Sigmoid colon (tissue), 7 donors: Measurements from ENCODE around the gene ARHGAP6. TPM values are rescaled to one million over a fixed set of nuclear protein-coding genes. Genes with fewer than 3 reads are reported as not detected.

Experiments used
- DNase-seq: peaks from one replicate; pipeline ENCODE4 v3.0.0-alpha.2; 2019
- H3K27ac ChIP-seq, 4 donors: fragments of 200-600 bp; sonication (generic); one replicate each; pipeline ENCODE4 v1.5.1; 2016 to 2019; ENCODE audit warnings: mild to moderate bottlenecking in 1 of 4
- H3K27me3 ChIP-seq, 3 donors: fragments of 200-600 bp; sonication (generic); one replicate each; pipeline ENCODE4 v1.5.1; 2019; ENCODE audit warnings: mild to moderate bottlenecking in 1 of 3
- H3K36me3 ChIP-seq, 4 donors: fragments of 200-600 bp; sonication (generic); one replicate each; pipeline ENCODE4 v1.5.1; 2016 to 2019
- H3K4me1 ChIP-seq, 4 donors: fragments of 200-600 bp; sonication (generic); one replicate each; pipeline ENCODE4 v1.5.1; 2017 to 2019
- H3K4me3 ChIP-seq, 4 donors: fragments of 200-600 bp; sonication (generic); one replicate each; pipeline ENCODE4 v1.5.1; 2017 to 2019; ENCODE audit warnings: mild to moderate bottlenecking in 2 of 4, moderate library complexity in 1 of 4
- H3K9me3 ChIP-seq, 4 donors: fragments of 200-600 bp in 3 of 4; sonication (generic) in 3 of 4; one replicate each; pipeline versions ENCODE4 v1.5.1 to v1.6.1; 2013 to 2019
- CTCF ChIP-seq, 4 experiments: fragments of 450-650 bp in 3 of 4; fragments of 200-600 bp in 1 of 4; IDR thresholded peaks; one replicate each; pipeline ENCODE4 v1.5.1; 2016 to 2019; ENCODE audit warnings: antibody characterized with exemption in 4 of 4, mild to moderate bottlenecking in 3 of 4, moderate library complexity in 2 of 4
- EP300 ChIP-seq, 4 donors: sonication (generic); formaldehyde crosslinking; IDR thresholded peaks; one replicate each; pipeline ENCODE4 v1.6.1; 2017; ENCODE audit warnings: antibody characterized with exemption in 4 of 4
- POLR2A ChIP-seq, 2 donors: fragments of 450-650 bp; IDR thresholded peaks; one replicate each; pipeline ENCODE4 v1.6.1; 2016; ENCODE audit warnings: antibody characterized with exemption in 2 of 2, mild to moderate bottlenecking in 2 of 2, moderate library complexity in 2 of 2
- POLR2AphosphoS5 ChIP-seq, 4 donors: sonication (generic); formaldehyde crosslinking; IDR thresholded peaks; one replicate each; pipeline ENCODE4 v1.6.1; 2017; ENCODE audit warnings: antibody characterized with exemption in 4 of 4
- WGBS, 2 donors: extraction: QIAGEN DNeasy Blood & Tissue Kit; methylation state at CpG; one replicate each; pipeline ENCODE4 v1.1.7; 2013; 5-methylcytosine and 5-hydroxymethylcytosine counted together
- intact Hi-C: fragments of 100-400 bp; cut with DNase I; formaldehyde crosslinking; loops from one replicate; pipeline ENCODE4 v1.15.1; 2023
- polyA plus RNA-seq, 3 donors: library from polyadenylated mRNA; stranded (reverse); fragments of 200-250 nt; gene quantifications; one replicate each; pipeline ENCODE4 v1.2.3, GENCODE V29; 2013
- total RNA-seq, 4 donors: library from RNA; depleted of rRNA; stranded (reverse); fragments of >200 nt; gene quantifications; one replicate each; pipeline ENCODE4 v1.1.0, GENCODE V29; 2016
- donor health status: healthy with polysubstance abuse.
- donor health status: Bipolar disorder and iron deficiency.
- donor health status: healthy.

Gene ARHGAP6
- total and polyA plus RNA-seq, 7 donors = 1.4 to 47.6 (median 36.2) TPM

GRCh38 chrX:11347300-11347699 lies 318.4 kb downstream of the ARHGAP6 start:
- no peaks in the 10 kb centered on the region for H3K36me3 ChIP-seq
- no peak for TF ChIP-seq POLR2AphosphoS5 (IDR thresholded peaks at IDR 0.05)
- no peak for TF ChIP-seq EP300 (IDR thresholded peaks at IDR 0.05)
- TF ChIP-seq CTCF (IDR thresholded peaks at IDR 0.05) = no peak
- TF ChIP-seq POLR2A (IDR thresholded peaks at IDR 0.05) = no peak
- H3K27me3 ChIP-seq = no peaks in the 10 kb centered on the region
- H3K4me3 ChIP-seq = no peak overlapping the region
- peaks cover 0 to 32% (median 6%) of the 10 kb centered on the region in 4 donors for H3K4me1 ChIP-seq
- H3K9me3 ChIP-seq = no peaks in the 10 kb centered on the region
- DNase-seq = no peak
- WGBS, 2 donors = 69 to 82% methylated on average over 3 of the region's 3 CpGs
- peak overlapping the region in 2 of 4 donors; percentile 14 to 31 for H3K27ac ChIP-seq
- intact Hi-C loops = no loop called here

- Histone ChIP-seq H3K27ac (peak overlapping the region in 2 of 4 donors; percentile 49 to 50), H3K27me3 (no peaks in the 10 kb centered on the region), H3K4me1 (peaks cover 0 to 29% (median 15%) of the 10 kb centered on the region in 4 donors), H3K36me3 (no peaks in the 10 kb centered on the region), H3K9me3 (no peaks in the 10 kb centered on the region), H3K4me3 (no peak overlapping the region)
- TF ChIP-seq POLR2AphosphoS5 (IDR thresholded peaks at IDR 0.05) = peak in 1 of 4 donors; percentile 23
- TF ChIP-seq CTCF (IDR thresholded peaks at IDR 0.05) = no peak
- intact Hi-C loops = no loop called here
- DNase-seq = no peak
- 81 to 84% methylated on average over 2 of the region's 2 CpGs for WGBS, 2 donors
Observed at GRCh38 chrX:11346121-11346682, 319.5 kb downstream of the ARHGAP6 start.

- intact Hi-C loops = no loop called here
- no peak overlapping the region for H3K4me3 ChIP-seq
- H3K27me3 ChIP-seq = no peaks in the 10 kb centered on the region
- peaks cover 0 to 16% (median 9%) of the 10 kb centered on the region in 4 donors for H3K4me1 ChIP-seq
- H3K9me3 ChIP-seq = no peaks in the 10 kb centered on the region
- TF ChIP-seq POLR2AphosphoS5 (IDR thresholded peaks at IDR 0.05) (no peak), EP300 (IDR thresholded peaks at IDR 0.05) (no peak), POLR2A (IDR thresholded peaks at IDR 0.05) (no peak), CTCF (IDR thresholded peaks at IDR 0.05) (no peak)
- H3K27ac ChIP-seq = no peak overlapping the region
- DNase-seq = no peak
- no peaks in the 10 kb centered on the region for H3K36me3 ChIP-seq
Observed at GRCh38 chrX:11342673-11343072, 323.0 kb downstream of the ARHGAP6 start.

- no peak for TF ChIP-seq CTCF (IDR thresholded peaks at IDR 0.05)
- peak in 2 of 4 donors; percentile 30 to 45 for TF ChIP-seq POLR2AphosphoS5 (IDR thresholded peaks at IDR 0.05)
- no peak for TF ChIP-seq EP300 (IDR thresholded peaks at IDR 0.05)
- TF ChIP-seq POLR2A (IDR thresholded peaks at IDR 0.05) = no peak
- H3K4me3 ChIP-seq = no peak overlapping the region
- H3K27ac ChIP-seq = peak overlapping the region in 2 of 4 donors; percentile 18 to 40
- H3K36me3 ChIP-seq = no peaks in the 10 kb centered on the region
- H3K27me3 ChIP-seq = no peaks in the 10 kb centered on the region
- DNase-seq = peak; percentile 82
- 27 to 60% methylated on average over 10 of the region's 10 CpGs for WGBS, 2 donors
- no peaks in the 10 kb centered on the region for H3K9me3 ChIP-seq
- intact Hi-C loops = no loop called here
- H3K4me1 ChIP-seq = peaks cover 0 to 10% (median 9%) of the 10 kb centered on the region in 4 donors
Observed at GRCh38 chrX:11341274-11342201, 324.2 kb downstream of the ARHGAP6 start.
